K562 (cell line): ENCODE measurements around the gene AICDA. TPM values are rescaled to one million over a fixed set of nuclear protein-coding genes. Genes with fewer than 3 reads are reported as not detected.

Experiments
- ATAC-seq: fragments of 200-7000 bp; cut with Tn5 transposase; 3 replicates; pipeline ENCODE4 v1.9.1; 2020; ENCODE audit warnings: moderate library complexity
- BruUV-seq: library from RNA; stranded (reverse); fragments of 400-500 nt; replicated peaks from 2 replicates; lab custom pipeline; 2021; lab: Mats Ljungman, UMichigan
- CTCF ChIA-PET: fragments of 300-600 bp; formaldehyde crosslinking; extraction: SDS; loops from one replicate; lab custom pipeline; 2021; ENCODE audit warnings: low intra/inter-chr PET ratio; lab: Yijun Ruan, JAX
- POLR2A ChIA-PET: fragments of 300-600, 350-650 bp; sonication (Branson Sonifier 250); formaldehyde crosslinking; extraction: SDS; loops from one replicate; lab custom pipeline; 2021; ENCODE audit warnings: antibody characterized with exemption, inconsistent platforms; lab: Yijun Ruan, JAX
- DNase-seq, 4 experiments: peaks; one replicate each; pipeline versions ENCODE4 v3.0.0 to v3.0.0-alpha.2; 2011 to 2018; ENCODE audit warnings: low spot score in 3 of 4, mixed read lengths in 3 of 4; ENCODE audit errors: extremely low read depth in 1 of 4
- FAIRE-seq: peaks from 2 replicates; lab custom pipeline; 2011; peaks lifted over from hg19 to GRCh38; lab: Jason Lieb, UNC
- H2AFZ ChIP-seq: 2 replicates; pipeline ENCODE4 v1.6.0; 2011; ENCODE audit warnings: low read depth, low read length, control low read depth, inconsistent platforms
- H3K27ac ChIP-seq: fragments of 200-600 bp; 3 replicates; pipeline ENCODE4 v1.8.0; 2011; ENCODE audit warnings: low read depth, mild to moderate bottlenecking, control low read depth, inconsistent platforms, low read length, moderate library complexity, mixed read lengths; ENCODE audit errors: extremely low read depth
- H3K27me3 ChIP-seq, 2 experiments: fragments of 300-600 bp in 1 of 2; 2 replicates in 1 of 2; 3 replicates in 1 of 2; pipeline versions ENCODE4 v1.6.0 to v1.8.0; 2011; ENCODE audit warnings: inconsistent platforms in 2 of 2, low read length in 2 of 2, mild to moderate bottlenecking in 1 of 2, mixed read lengths in 1 of 2, moderate library complexity in 1 of 2; ENCODE audit not compliant: control insufficient read depth in 2 of 2, insufficient read depth in 2 of 2
- H3K36me3 ChIP-seq: fragments of 300-600 bp; 3 replicates; pipeline ENCODE4 v1.8.0; 2011; ENCODE audit warnings: mild to moderate bottlenecking, low read length, inconsistent platforms; ENCODE audit not compliant: control insufficient read depth, insufficient read depth
- H3K4me1 ChIP-seq, 2 experiments: fragments of 200-600 bp in 1 of 2; replicated peaks in 1 of 2; 2 replicates in 1 of 2; 3 replicates in 1 of 2; pipeline versions ENCODE4 v1.5.1 to v1.8.0; 2011; ENCODE audit warnings: inconsistent platforms in 2 of 2, low read length in 2 of 2, mild to moderate bottlenecking in 1 of 2, mixed read lengths in 1 of 2, moderate library complexity in 1 of 2; ENCODE audit not compliant: control insufficient read depth in 2 of 2, insufficient read depth in 2 of 2
- H3K4me2 ChIP-seq: 2 replicates; pipeline ENCODE4 v1.6.1; 2011; ENCODE audit warnings: low read length, control low read depth, inconsistent platforms, mixed read lengths; ENCODE audit not compliant: insufficient read depth
- H3K4me3 ChIP-seq: fragments of 200-600 bp; sonication (generic), shearing (Covaris generic); 2 replicates; pipeline ENCODE4 v1.5.1; 2016; ENCODE audit warnings: control low read depth, inconsistent platforms
- H3K79me2 ChIP-seq: fragments of 200-600 bp; 3 replicates; pipeline ENCODE4 v1.8.0; 2011; ENCODE audit warnings: low read length, inconsistent platforms; ENCODE audit not compliant: control insufficient read depth, insufficient read depth
- H3K9ac ChIP-seq, 2 experiments: 2 replicates each; pipeline versions ENCODE4 v1.6.0 to v1.6.1; 2011; ENCODE audit warnings: low read depth in 2 of 2, low read length in 2 of 2, control low read depth in 1 of 2, inconsistent platforms in 1 of 2, mild to moderate bottlenecking in 1 of 2, mixed read lengths in 1 of 2; ENCODE audit not compliant: insufficient read depth in 1 of 2
- H3K9me1 ChIP-seq: one replicate; pipeline ENCODE4 v1.6.0; 2011; ENCODE audit warnings: inconsistent platforms, mild to moderate bottlenecking, low read length, moderate library complexity; ENCODE audit not compliant: control insufficient read depth, insufficient read depth
- H3K9me3 ChIP-seq: replicated peaks from 2 replicates; pipeline ENCODE4 v1.5.1; 2011; ENCODE audit warnings: low read depth, low read length, inconsistent platforms; ENCODE audit not compliant: control insufficient read depth, insufficient read depth
- H4K20me1 ChIP-seq: replicated peaks from 2 replicates; pipeline ENCODE4 v1.6.1; 2011; ENCODE audit warnings: low read length, inconsistent platforms, mixed read lengths; ENCODE audit not compliant: control insufficient read depth, insufficient read depth
- WGBS: fragments of 100-300 bp; shearing (Covaris generic); methylation state at CpG from one replicate; pipeline ENCODE4 v1.1.6; 2016; ENCODE audit warnings: low coverage, mixed read lengths; ENCODE audit not compliant: insufficient coverage; ENCODE audit errors: missing lambda C conversion rate; 5-methylcytosine and 5-hydroxymethylcytosine counted together
- in situ Hi-C: fragments of 300-500 bp; cut with MboI; formaldehyde crosslinking; loops from 4 replicates; pipeline ENCODE4 v1.15.0; 2018; ENCODE audit warnings: inconsistent platforms, mixed read lengths
- intact Hi-C: fragments of 100-400 bp; cut with micrococcal nuclease; formaldehyde crosslinking; loops from 2 replicates; pipeline ENCODE4 v1.14.2; 2022
- polyA plus RNA-seq, 8 experiments: library from polyadenylated mRNA; depleted of rRNA in 4 of 8; stranded (reverse) in 5 of 8; unstranded in 3 of 8; fragments of >200 nt; fragmentation: Nextera tagmentation in 2 of 8; fragmentation: Illumina TruSeq in 1 of 8; extraction: Ambion mirVana in 2 of 8; extraction: Trizol in 1 of 8; gene quantifications; 2 replicates each; pipeline versions ENCODE4 v1.2.1 to v1.2.3, GENCODE V29; 2011 to 2014; ENCODE audit warnings: inconsistent platforms in 1 of 8, missing spikeins in 1 of 8
- total RNA-seq, 7 experiments: library from RNA; depleted of rRNA in 6 of 7; stranded (reverse); fragments of >200 nt in 6 of 7; fragmentation: Illumina TruSeq in 2 of 7; extraction: Trizol in 2 of 7; gene quantifications; 2 replicates each; pipeline versions ENCODE4 v1.2.1 to v1.2.3, GENCODE V29; 2011 to 2021; ENCODE audit warnings: low replicate concordance in 1 of 7
- TF ChIP-seq, protein P1 (sequence below), 2 experiments: fragments of 450-650 bp in 1 of 2; sonication (generic) in 1 of 2; formaldehyde crosslinking in 1 of 2; IDR thresholded peaks; 2 replicates each; pipeline versions ENCODE4 v1.7.1 to v1.9.0; 2016 to 2022; ENCODE audit warnings: inconsistent platforms in 1 of 2, mild to moderate bottlenecking in 1 of 2, missing genetic modification reagents in 1 of 2
- TF ChIP-seq, protein P2 (sequence below), 3 experiments: IDR thresholded peaks in 2 of 3; conservative IDR thresholded peaks in 1 of 3; 2 replicates each; pipeline ENCODE4 v1.5.1; 2011 to 2012; ENCODE audit warnings: low read length in 3 of 3, mild to moderate bottlenecking in 3 of 3, control low read depth in 2 of 3, improper control_type of control experiment in 1 of 3, inconsistent platforms in 1 of 3, low read depth in 1 of 3, mixed read lengths in 1 of 3, moderate library complexity in 1 of 3; ENCODE audit not compliant: insufficient read depth in 2 of 3

Gene AICDA
- total and polyA plus RNA-seq, 9 of the 15 experiments (the other 6 are each of a cell fraction or from before 2014, with no cell fraction given), result not detected

DNA sequence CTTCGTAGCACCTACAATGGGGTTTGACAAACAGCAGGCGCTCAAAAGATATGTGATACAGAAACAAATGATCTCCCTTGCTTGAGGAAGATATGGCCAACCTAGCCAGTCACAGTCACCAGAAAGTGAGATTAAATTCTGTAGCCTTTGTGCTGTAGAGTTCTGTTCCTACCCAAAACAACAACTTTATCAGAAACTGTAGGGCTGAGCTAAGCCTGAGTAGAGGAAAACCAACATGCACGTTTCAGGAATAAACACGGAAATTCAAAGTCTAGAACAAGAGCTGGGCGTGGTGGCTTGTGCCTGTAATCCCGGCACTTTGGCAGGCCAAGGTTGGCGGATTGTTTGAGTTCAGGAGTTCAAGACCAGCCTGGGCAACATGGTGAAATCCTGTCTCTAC is 23.0 kb downstream of the AICDA start:
- ATAC-seq, result no peak
- POLR2A ChIA-PET, result interaction anchor here (1.1 kb wide), 1 partner anchor 8 kb away, joined by 3 read pairs; no protein-coding TSS in a partner anchor
- 0% methylated on average over 7 of the region's 7 CpGs for WGBS

More for the DNA sequence above, 23.0 kb downstream of the AICDA start:
- TF ChIP-seq, protein P1, sequence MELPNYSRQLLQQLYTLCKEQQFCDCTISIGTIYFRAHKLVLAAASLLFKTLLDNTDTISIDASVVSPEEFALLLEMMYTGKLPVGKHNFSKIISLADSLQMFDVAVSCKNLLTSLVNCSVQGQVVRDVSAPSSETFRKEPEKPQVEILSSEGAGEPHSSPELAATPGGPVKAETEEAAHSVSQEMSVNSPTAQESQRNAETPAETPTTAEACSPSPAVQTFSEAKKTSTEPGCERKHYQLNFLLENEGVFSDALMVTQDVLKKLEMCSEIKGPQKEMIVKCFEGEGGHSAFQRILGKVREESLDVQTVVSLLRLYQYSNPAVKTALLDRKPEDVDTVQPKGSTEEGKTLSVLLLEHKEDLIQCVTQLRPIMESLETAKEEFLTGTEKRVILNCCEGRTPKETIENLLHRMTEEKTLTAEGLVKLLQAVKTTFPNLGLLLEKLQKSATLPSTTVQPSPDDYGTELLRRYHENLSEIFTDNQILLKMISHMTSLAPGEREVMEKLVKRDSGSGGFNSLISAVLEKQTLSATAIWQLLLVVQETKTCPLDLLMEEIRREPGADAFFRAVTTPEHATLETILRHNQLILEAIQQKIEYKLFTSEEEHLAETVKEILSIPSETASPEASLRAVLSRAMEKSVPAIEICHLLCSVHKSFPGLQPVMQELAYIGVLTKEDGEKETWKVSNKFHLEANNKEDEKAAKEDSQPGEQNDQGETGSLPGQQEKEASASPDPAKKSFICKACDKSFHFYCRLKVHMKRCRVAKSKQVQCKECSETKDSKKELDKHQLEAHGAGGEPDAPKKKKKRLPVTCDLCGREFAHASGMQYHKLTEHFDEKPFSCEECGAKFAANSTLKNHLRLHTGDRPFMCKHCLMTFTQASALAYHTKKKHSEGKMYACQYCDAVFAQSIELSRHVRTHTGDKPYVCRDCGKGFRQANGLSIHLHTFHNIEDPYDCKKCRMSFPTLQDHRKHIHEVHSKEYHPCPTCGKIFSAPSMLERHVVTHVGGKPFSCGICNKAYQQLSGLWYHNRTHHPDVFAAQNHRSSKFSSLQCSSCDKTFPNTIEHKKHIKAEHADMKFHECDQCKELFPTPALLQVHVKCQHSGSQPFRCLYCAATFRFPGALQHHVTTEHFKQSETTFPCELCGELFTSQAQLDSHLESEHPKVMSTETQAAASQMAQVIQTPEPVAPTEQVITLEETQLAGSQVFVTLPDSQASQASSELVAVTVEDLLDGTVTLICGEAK (IDR thresholded peaks at IDR 0.05), result peak; percentile 77
- TF ChIP-seq, protein P1 (CRISPR knock-in tag; IDR thresholded peaks at IDR 0.05), result no peak
- TF ChIP-seq, protein P2, sequence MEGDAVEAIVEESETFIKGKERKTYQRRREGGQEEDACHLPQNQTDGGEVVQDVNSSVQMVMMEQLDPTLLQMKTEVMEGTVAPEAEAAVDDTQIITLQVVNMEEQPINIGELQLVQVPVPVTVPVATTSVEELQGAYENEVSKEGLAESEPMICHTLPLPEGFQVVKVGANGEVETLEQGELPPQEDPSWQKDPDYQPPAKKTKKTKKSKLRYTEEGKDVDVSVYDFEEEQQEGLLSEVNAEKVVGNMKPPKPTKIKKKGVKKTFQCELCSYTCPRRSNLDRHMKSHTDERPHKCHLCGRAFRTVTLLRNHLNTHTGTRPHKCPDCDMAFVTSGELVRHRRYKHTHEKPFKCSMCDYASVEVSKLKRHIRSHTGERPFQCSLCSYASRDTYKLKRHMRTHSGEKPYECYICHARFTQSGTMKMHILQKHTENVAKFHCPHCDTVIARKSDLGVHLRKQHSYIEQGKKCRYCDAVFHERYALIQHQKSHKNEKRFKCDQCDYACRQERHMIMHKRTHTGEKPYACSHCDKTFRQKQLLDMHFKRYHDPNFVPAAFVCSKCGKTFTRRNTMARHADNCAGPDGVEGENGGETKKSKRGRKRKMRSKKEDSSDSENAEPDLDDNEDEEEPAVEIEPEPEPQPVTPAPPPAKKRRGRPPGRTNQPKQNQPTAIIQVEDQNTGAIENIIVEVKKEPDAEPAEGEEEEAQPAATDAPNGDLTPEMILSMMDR (IDR thresholded peaks at IDR 0.05 in 2 of 3, conservative IDR thresholded peaks at IDR 0.05 in 1 of 3; ENCODE audit: insufficient read depth in 2 of 3, low read depth in 1 of 3, low read length in 3 of 3), result no peak
- Histone ChIP-seq H4K20me1 (no peaks in the 10 kb centered on the region), H3K36me3 (no peaks in the 10 kb centered on the region), H3K4me2 (no peak overlapping the region), H3K79me2 (no peaks in the 10 kb centered on the region), H3K27me3 (peaks cover 0 to 6% of the 10 kb centered on the region in 2 experiments; a peak in 2 of 5 replicates), H3K9me1 (no peaks in the 10 kb centered on the region), H3K9me3 (no peaks in the 10 kb centered on the region), H3K27ac (no peak overlapping the region), H3K9ac (no peak overlapping the region), H3K4me3 (no peak overlapping the region), H3K4me1 (no peaks in the 10 kb centered on the region), H2AFZ (no peak overlapping the region)
- FAIRE-seq, result no peak
- no TSS peak for BruUV-seq
- intact Hi-C loops (no loop called here), in situ Hi-C loops (no loop called here)
- CTCF ChIA-PET, result no interaction called here
- no peak for DNase-seq
